GM13977 (cell line): ENCODE data around the gene SH3RF1.

Source experiments
- DNase-seq: peaks from one replicate; pipeline ENCODE4 v3.0.0; 2012; ENCODE audit warnings: low spot score
- CTCF ChIP-seq: IDR thresholded peaks from 2 replicates; pipeline ENCODE4 v1.5.1; 2012; ENCODE audit warnings: mild to moderate bottlenecking, control low read depth; ENCODE audit not compliant: insufficient read depth; ENCODE audit errors: extremely low read depth, missing control alignments
- in situ Hi-C: fragments of 300-500 bp; cut with MboI; formaldehyde crosslinking; loops from one replicate; pipeline ENCODE4 v1.12.0; 2022; ENCODE audit warnings: low sequenced_read_pairs, low pct_unique_long_range_greater_than_20kb, mixed read lengths, inconsistent platforms; ENCODE audit not compliant: unreplicated experiment

The SH3RF1 gene

GRCh38 chr4:169221662-169222061, 49.1 kb downstream of the SH3RF1 start:
- in situ Hi-C loops: no loop called here
- DNase-seq: no peak
- no peak for TF ChIP-seq CTCF

DNA sequence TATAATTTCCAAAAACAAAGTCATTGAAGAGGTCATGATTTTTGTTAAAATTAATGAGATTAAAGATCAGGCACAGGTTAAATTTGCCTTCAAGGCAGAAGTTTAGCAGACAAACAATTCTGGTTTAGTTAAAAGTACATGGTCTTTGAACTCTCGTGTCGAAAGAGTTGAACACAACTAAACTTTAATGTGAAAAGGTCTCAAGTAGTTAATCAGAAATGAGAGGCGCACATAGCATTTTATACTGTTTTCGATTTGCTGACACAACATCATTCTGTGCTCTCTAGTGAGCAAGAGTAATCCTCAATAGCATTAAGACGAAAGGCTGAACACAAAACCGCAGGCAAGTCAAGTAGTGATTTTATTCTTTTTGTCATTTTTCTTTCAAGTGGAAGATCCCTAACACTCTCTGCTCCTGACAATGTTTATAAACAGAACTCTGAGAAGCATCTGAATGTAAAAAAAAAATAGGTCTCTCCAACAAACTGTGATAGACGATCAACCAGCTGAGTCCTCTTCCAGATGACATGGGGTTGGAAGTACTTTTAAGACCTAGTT, 49.8 kb downstream of the SH3RF1 start:
- no peak for DNase-seq
- in situ Hi-C loops: no loop called here
- no peak for TF ChIP-seq CTCF

DNA sequence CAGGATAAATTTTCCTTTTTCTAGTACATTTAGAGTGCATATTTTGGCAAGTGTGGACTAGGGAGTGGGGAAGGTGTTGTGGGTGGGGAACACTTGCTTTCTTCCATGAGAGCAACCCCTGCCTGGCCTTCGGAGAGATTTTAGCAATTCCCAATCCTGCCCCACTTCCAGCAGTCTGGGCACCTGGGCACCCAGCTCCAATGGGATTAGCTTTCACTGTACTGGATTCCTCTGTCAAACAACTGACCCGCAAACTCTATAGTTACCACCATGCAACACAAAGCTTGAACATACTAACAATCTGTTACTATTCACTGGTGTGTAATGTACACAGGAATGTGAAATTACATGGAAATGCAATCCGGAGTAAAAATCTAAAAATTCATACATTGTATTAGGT, 50.3 kb downstream of the SH3RF1 start:
- TF ChIP-seq CTCF: no peak
- no peak for DNase-seq
- in situ Hi-C loops: no loop called here

DNA sequence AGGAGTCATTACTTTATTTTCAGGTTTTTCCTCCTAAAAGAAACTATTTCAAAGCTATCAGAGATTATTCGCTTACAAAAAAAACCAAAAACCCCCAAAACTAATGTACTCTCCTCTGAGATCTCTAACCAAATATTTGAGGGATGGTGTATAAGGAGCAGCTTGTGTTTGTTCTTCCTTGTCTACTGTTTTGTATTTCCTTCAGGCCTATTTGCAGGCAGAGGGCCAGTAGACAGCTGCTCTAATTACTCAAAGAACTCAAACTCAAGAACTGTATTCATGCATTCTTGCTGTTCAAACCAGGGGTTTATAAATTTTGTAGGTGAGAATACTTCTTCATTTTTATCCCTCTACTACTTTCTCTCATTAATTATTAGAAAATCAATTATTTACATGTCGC, 51.3 kb downstream of the SH3RF1 start:
- in situ Hi-C loops: no loop called here
- TF ChIP-seq CTCF: no peak
- no peak for DNase-seq

DNA sequence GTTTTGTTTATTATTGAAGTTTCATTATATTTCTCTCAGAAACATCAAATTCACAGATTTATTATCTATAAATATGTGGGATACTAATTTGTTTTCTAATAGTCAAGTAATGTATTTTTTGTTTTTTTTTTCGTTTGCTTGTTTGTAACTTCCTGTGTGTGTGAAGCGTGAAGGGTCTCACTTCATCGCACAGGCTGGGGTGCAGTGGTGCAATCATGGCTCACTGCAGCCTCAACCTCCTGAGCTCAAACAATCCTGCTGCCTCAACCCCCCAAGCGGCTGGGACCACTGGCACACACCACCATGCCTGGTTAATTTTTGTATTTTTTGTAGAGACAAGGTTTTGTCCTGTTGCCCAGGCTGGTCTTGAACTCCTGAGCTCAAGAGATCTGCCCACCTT, 55.1 kb downstream of the SH3RF1 start:
- DNase-seq: no peak
- TF ChIP-seq CTCF: no peak
- in situ Hi-C loops: no loop called here

- in situ Hi-C loops: no loop called here
- no peak for DNase-seq
- TF ChIP-seq CTCF: no peak
These were observed 57.8 kb downstream of the SH3RF1 start for GRCh38 chr4:169212981-169213380.
